Measurements from ENCODE around the gene FRMD8. TPM values are rescaled to one million over a fixed set of nuclear protein-coding genes. Genes with fewer than 3 reads are reported as not detected.

The FRMD8 gene
- total and polyA plus RNA-seq, 2 experiments from 2014 or later: 25.4 to 106 TPM

GRCh38 chr11:65354265-65355012 lies 32.0 kb upstream of the FRMD8 start, which contains the start of gene TIGD3:
TSS of gene TIGD3 (plus strand) at chr11:65354751. CDS start at chr11:65355809, 1,058 bp downstream.
- no peak for TF ChIP-seq EZH2 (IDR thresholded peaks at IDR 0.05; ENCODE audit: insufficient read depth, poor library complexity, severe bottlenecking)
- no peak for TF ChIP-seq EZH2phosphoT487 (IDR thresholded peaks at IDR 0.05; ENCODE audit: insufficient read depth, low read depth)
- no peaks in the 10 kb centered on the region for H3K9me3 ChIP-seq (ENCODE audit: low read depth)
- peaks cover 15% of the 10 kb centered on the region; the same call in 1 of the 2 replicates for H3K36me3 ChIP-seq (ENCODE audit: low read depth)
- H3K4me3 ChIP-seq: peak within 1 kb of the TSS; percentile 78
- H3K4me2 ChIP-seq (ENCODE audit: unreplicated experiment): peak within 1 kb of the TSS; percentile 98
- in situ Hi-C loops (cut with MboI): no loop called here
- H3K4me1 ChIP-seq (ENCODE audit: insufficient read depth): peaks cover 5% of the 10 kb centered on the region; the same call in 1 of the 2 replicates
- H3K9me2 ChIP-seq (ENCODE audit: insufficient read depth): no peaks in the 10 kb centered on the region
- 1% methylated on average over 31 to 63 of the region's 79 CpGs for WGBS, 2 experiments (ENCODE audit: low coverage in 1 of 2, low lambda C conversion rate in 2 of 2, missing lambda C conversion rate in 2 of 2)
- H3K27ac ChIP-seq: peak within 1 kb of the TSS; percentile 20
- no peaks in the 10 kb centered on the region for H4K20me1 ChIP-seq (ENCODE audit: insufficient read depth)
- H3K9ac ChIP-seq: peak within 1 kb of the TSS; percentile 37
- H3K27me3 ChIP-seq (replicated peaks; ENCODE audit: insufficient read depth): no peaks in the 10 kb centered on the region
- peak within 1 kb of the TSS; percentile 88 for H2AFZ ChIP-seq
- DNase-seq: peak; percentile 98
- no peaks in the 10 kb centered on the region for H3K79me2 ChIP-seq (ENCODE audit: insufficient read depth)
- peaks cover 34% of the 10 kb centered on the region for H3F3A ChIP-seq (ENCODE audit: insufficient read depth)

GRCh38 chr11:65355013-65355775 lies 31.2 kb upstream of the FRMD8 start:
- Histone ChIP-seq H3K9me2 (ENCODE audit: insufficient read depth) (no peaks in the 10 kb centered on the region), H2AFZ (peak overlapping the region; percentile 88), H3K27ac (no peak overlapping the region), H4K20me1 (ENCODE audit: insufficient read depth) (no peaks in the 10 kb centered on the region), H3K36me3 (ENCODE audit: low read depth) (peaks cover 10% of the 10 kb centered on the region; the same call in 1 of the 2 replicates), H3K4me3 (peak overlapping the region; percentile 78), H3K9ac (0 out of 2 replicates have a peak overlapping the region, but pooled peaks have one; percentile 15), H3K79me2 (ENCODE audit: insufficient read depth) (no peaks in the 10 kb centered on the region), H3K9me3 (ENCODE audit: low read depth) (no peaks in the 10 kb centered on the region), H3K27me3 (replicated peaks; ENCODE audit: insufficient read depth) (no peaks in the 10 kb centered on the region), H3F3A (ENCODE audit: insufficient read depth) (peaks cover 34% of the 10 kb centered on the region), H3K4me1 (ENCODE audit: insufficient read depth) (peaks cover 5% of the 10 kb centered on the region; the same call in 1 of the 2 replicates), H3K4me2 (ENCODE audit: unreplicated experiment) (peak overlapping the region; percentile 98)
- in situ Hi-C loops (cut with MboI): no loop called here
- TF ChIP-seq EZH2 (IDR thresholded peaks at IDR 0.05; ENCODE audit: insufficient read depth, poor library complexity, severe bottlenecking) (no peak), EZH2phosphoT487 (IDR thresholded peaks at IDR 0.05; ENCODE audit: insufficient read depth, low read depth) (no peak)
- WGBS, 2 experiments (ENCODE audit: low coverage in 1 of 2, low lambda C conversion rate in 2 of 2, missing lambda C conversion rate in 2 of 2): 3% methylated on average over 17 to 32 of the region's 47 CpGs
- no peak for DNase-seq

DNA sequence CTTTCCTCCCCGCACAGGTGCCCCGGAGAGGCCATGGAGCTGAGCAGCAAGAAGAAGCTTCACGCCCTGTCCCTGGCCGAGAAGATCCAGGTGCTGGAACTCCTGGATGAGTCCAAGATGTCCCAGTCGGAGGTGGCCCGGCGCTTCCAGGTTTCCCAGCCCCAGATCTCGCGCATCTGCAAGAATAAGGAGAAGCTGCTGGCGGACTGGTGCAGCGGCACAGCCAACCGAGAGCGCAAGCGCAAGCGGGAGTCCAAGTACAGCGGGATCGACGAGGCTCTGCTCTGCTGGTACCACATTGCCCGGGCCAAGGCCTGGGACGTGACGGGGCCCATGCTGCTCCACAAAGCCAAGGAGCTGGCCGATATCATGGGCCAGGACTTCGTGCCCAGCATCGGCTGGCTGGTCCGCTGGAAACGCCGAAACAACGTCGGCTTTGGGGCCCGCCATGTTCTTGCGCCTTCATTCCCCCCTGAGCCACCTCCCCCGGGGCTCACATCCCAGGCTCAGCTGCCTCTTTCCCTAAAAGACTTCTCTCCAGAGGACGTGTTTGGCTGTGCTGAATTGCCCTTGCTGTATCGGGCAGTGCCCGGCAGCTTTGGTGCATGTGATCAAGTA lies 30.6 kb upstream of the FRMD8 start:
- Histone ChIP-seq H3K4me2 (ENCODE audit: unreplicated experiment) (peak overlapping the region; percentile 98), H4K20me1 (ENCODE audit: insufficient read depth) (no peaks in the 10 kb centered on the region), H3K4me1 (ENCODE audit: insufficient read depth) (peaks cover 5% of the 10 kb centered on the region; the same call in 1 of the 2 replicates), H3K27ac (no peak overlapping the region), H3K9me3 (ENCODE audit: low read depth) (no peaks in the 10 kb centered on the region), H3K36me3 (ENCODE audit: low read depth) (peaks cover 4% of the 10 kb centered on the region; the same call in 1 of the 2 replicates), H3K9me2 (ENCODE audit: insufficient read depth) (no peaks in the 10 kb centered on the region), H3F3A (ENCODE audit: insufficient read depth) (peaks cover 31% of the 10 kb centered on the region), H3K9ac (0 out of 2 replicates have a peak overlapping the region, but pooled peaks have one; percentile 15), H3K4me3 (peak overlapping the region; percentile 69), H3K27me3 (replicated peaks; ENCODE audit: insufficient read depth) (no peaks in the 10 kb centered on the region), H3K79me2 (ENCODE audit: insufficient read depth) (no peaks in the 10 kb centered on the region), H2AFZ (peak overlapping the region; percentile 88)
- TF ChIP-seq EZH2phosphoT487 (IDR thresholded peaks at IDR 0.05; ENCODE audit: insufficient read depth, low read depth): no peak
- no peak for TF ChIP-seq EZH2 (IDR thresholded peaks at IDR 0.05; ENCODE audit: insufficient read depth, poor library complexity, severe bottlenecking)
- in situ Hi-C loops (cut with MboI): no loop called here
- 13 to 15% methylated on average over 35 of the region's 35 CpGs for WGBS, 2 experiments (ENCODE audit: low coverage in 1 of 2, low lambda C conversion rate in 2 of 2, missing lambda C conversion rate in 2 of 2)
- DNase-seq: peak; percentile 82

GRCh38 chr11:65356394-65356972 lies 30.0 kb upstream of the FRMD8 start:
- Histone ChIP-seq H3K4me2 (ENCODE audit: unreplicated experiment) (no peak overlapping the region), H3K4me3 (no peak overlapping the region), H3K27ac (no peak overlapping the region), H3K27me3 (replicated peaks; ENCODE audit: insufficient read depth) (no peaks in the 10 kb centered on the region), H3K36me3 (ENCODE audit: low read depth) (peaks cover 3% of the 10 kb centered on the region; the same call in 1 of the 2 replicates), H4K20me1 (ENCODE audit: insufficient read depth) (no peaks in the 10 kb centered on the region), H3F3A (ENCODE audit: insufficient read depth) (peaks cover 27% of the 10 kb centered on the region), H3K9me3 (ENCODE audit: low read depth) (no peaks in the 10 kb centered on the region), H3K4me1 (ENCODE audit: insufficient read depth) (peaks cover 5% of the 10 kb centered on the region; the same call in 1 of the 2 replicates), H3K79me2 (ENCODE audit: insufficient read depth) (no peaks in the 10 kb centered on the region), H3K9me2 (ENCODE audit: insufficient read depth) (no peaks in the 10 kb centered on the region), H2AFZ (no peak overlapping the region), H3K9ac (no peak overlapping the region)
- in situ Hi-C loops (cut with MboI): no loop called here
- 84 to 87% methylated on average over 30 of the region's 30 CpGs for WGBS, 2 experiments (ENCODE audit: low coverage in 1 of 2, low lambda C conversion rate in 2 of 2, missing lambda C conversion rate in 2 of 2)
- TF ChIP-seq EZH2phosphoT487 (IDR thresholded peaks at IDR 0.05; ENCODE audit: insufficient read depth, low read depth) (no peak), EZH2 (IDR thresholded peaks at IDR 0.05; ENCODE audit: insufficient read depth, poor library complexity, severe bottlenecking) (no peak)
- DNase-seq: no peak
